OCI-LY3 (cell line): Measurements from ENCODE around the gene LIPE.

ENCODE experiments used
- H2AFZ ChIP-seq: fragments of 200-600, 300-600 bp; shearing (Covaris generic); 2 replicates; pipeline ENCODE4 v1.6.0; 2014; ENCODE audit warnings: antibody characterized with exemption, low read depth, low read length
- H3K27ac ChIP-seq: fragments of 200-600, 300-600 bp; sonication (generic); 2 replicates; pipeline ENCODE4 v1.5.1; 2014; ENCODE audit warnings: mild to moderate bottlenecking, low read length, moderate library complexity, mixed read lengths
- H3K27me3 ChIP-seq: fragments of 200-600, 300-600 bp; sonication (generic); 2 replicates; pipeline ENCODE4 v1.6.1; 2014; ENCODE audit warnings: low read depth, low read length, mixed read lengths
- H3K36me3 ChIP-seq: fragments of 200-600, 300-600 bp; sonication (generic); replicated peaks from 2 replicates; pipeline ENCODE3; 2014; ENCODE audit warnings: low read depth, low read length, mixed read lengths
- H3K4me1 ChIP-seq: fragments of 300-600, 200-600 bp; sonication (generic); 2 replicates; pipeline ENCODE4 v1.6.1; 2014; ENCODE audit warnings: low read length, mixed read lengths
- H3K4me2 ChIP-seq: fragments of 200-600, 300-600 bp; sonication (generic); 2 replicates; pipeline ENCODE4 v1.6.1; 2014; ENCODE audit warnings: low read length, mixed read lengths
- H3K4me3 ChIP-seq: fragments of 300-600, 200-600 bp; sonication (generic); 2 replicates; pipeline ENCODE4 v1.5.1; 2014; ENCODE audit warnings: antibody characterized with exemption, mild to moderate bottlenecking, low read length, moderate library complexity
- H3K79me2 ChIP-seq: fragments of 300-600, 200-600 bp; shearing (Covaris generic); 2 replicates; pipeline ENCODE4 v1.6.1; 2014; ENCODE audit warnings: mild to moderate bottlenecking, low read length, mixed read lengths
- H3K9ac ChIP-seq: fragments of 300-600, 200-600 bp; shearing (Covaris generic); 2 replicates; pipeline ENCODE4 v1.6.0; 2014; ENCODE audit warnings: mild to moderate bottlenecking, low read length, moderate library complexity
- H3K9me3 ChIP-seq: fragments of 200-600, 300-600 bp; shearing (Covaris generic); 2 replicates; pipeline ENCODE4 v1.6.1; 2014; ENCODE audit warnings: low read length, mixed read lengths; ENCODE audit not compliant: insufficient read depth
- H4K20me1 ChIP-seq: fragments of 200-600, 300-600 bp; sonication (generic); 2 replicates; pipeline ENCODE4 v1.6.1; 2016; ENCODE audit warnings: low read length, mixed read lengths; ENCODE audit not compliant: insufficient read depth
- EZH2phosphoT487 ChIP-seq: fragments of 200-600 bp; shearing (Covaris generic); IDR thresholded peaks from 2 replicates; pipeline ENCODE4 v1.6.1; 2018; ENCODE audit warnings: antibody characterized with exemption, mixed run types, low read depth
- TF ChIP-seq, protein P1 (sequence below): fragments of 200-600, 300-600 bp; sonication (generic); IDR thresholded peaks from 2 replicates; pipeline ENCODE4 v1.5.1; 2014; ENCODE audit warnings: antibody characterized with exemption, low read length, low read depth

LIPE gene

DNA sequence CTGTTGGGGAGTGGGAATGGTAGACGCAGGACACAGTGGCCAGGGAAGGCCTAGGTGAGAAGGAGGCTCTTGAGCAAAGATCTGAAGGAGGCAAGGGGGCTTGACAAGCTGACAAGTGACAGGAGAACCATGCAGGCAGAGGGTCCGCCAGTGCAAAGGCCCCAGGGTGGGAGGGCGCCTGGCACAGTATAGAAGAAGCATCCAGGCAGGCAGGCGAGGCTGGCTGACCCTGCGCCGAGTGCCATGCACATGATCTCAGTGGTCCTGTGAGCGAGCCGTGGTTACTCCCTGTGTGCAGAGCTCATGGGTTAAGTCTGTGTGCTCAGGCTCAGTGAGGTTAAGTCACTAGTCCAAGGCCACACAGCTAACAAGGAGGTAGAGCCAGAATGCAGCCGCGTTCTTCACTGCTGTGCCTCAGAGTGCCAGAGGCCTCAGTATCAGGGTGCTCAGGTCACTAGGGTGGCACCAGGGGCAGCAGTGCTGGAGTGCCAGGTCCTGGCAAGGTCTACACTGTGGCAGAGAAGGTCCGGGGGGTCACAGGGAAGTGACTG, 52.3 kb downstream of the LIPE start:
- no peaks in the 10 kb centered on the region for H4K20me1 ChIP-seq
- no peaks in the 10 kb centered on the region for H3K9me3 ChIP-seq
- no peak overlapping the region for H2AFZ ChIP-seq
- H3K9ac ChIP-seq: no peak overlapping the region
- peaks cover 6% of the 10 kb centered on the region for H3K36me3 ChIP-seq
- H3K4me1 ChIP-seq: peaks cover 14% of the 10 kb centered on the region; the same call in 1 of the 2 replicates
- no peaks in the 10 kb centered on the region for H3K79me2 ChIP-seq
- no peak overlapping the region for H3K4me3 ChIP-seq
- TF ChIP-seq, protein P1, sequence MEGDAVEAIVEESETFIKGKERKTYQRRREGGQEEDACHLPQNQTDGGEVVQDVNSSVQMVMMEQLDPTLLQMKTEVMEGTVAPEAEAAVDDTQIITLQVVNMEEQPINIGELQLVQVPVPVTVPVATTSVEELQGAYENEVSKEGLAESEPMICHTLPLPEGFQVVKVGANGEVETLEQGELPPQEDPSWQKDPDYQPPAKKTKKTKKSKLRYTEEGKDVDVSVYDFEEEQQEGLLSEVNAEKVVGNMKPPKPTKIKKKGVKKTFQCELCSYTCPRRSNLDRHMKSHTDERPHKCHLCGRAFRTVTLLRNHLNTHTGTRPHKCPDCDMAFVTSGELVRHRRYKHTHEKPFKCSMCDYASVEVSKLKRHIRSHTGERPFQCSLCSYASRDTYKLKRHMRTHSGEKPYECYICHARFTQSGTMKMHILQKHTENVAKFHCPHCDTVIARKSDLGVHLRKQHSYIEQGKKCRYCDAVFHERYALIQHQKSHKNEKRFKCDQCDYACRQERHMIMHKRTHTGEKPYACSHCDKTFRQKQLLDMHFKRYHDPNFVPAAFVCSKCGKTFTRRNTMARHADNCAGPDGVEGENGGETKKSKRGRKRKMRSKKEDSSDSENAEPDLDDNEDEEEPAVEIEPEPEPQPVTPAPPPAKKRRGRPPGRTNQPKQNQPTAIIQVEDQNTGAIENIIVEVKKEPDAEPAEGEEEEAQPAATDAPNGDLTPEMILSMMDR: no peak
- no peak for TF ChIP-seq EZH2phosphoT487
- H3K27ac ChIP-seq: no peak overlapping the region
- peaks cover 5% of the 10 kb centered on the region; the same call in 1 of the 2 replicates for H3K27me3 ChIP-seq
- no peak overlapping the region for H3K4me2 ChIP-seq

DNA sequence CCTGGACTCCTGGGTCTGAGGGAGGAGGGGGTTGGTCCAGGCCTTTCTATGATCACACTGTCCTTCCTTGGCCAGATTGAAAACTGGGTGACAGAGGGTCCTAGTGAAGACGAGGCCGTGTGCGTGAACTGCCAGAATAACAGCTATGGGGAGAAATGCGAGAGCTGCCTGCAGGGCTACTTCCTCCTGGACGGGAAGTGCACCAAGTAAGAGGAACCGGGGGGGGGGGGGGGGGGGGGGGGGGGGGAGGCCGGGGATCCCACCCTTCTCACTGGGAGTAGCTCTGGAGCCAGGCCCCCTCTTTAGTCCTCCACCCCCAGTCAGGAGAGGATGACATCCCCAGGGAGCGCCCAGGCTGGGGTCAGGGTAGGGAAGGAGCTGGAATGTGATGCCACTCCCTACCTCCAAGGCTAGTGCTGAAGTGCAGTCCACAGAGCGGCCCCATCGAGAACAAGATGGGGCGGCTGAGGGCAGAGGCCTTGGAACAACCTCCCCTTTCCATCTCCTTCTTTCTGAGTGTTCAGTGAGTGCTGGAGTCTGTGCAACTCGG, 56.5 kb downstream of the LIPE start:
- Histone ChIP-seq H3K79me2 (no peaks in the 10 kb centered on the region), H3K27ac (no peak overlapping the region), H2AFZ (no peak overlapping the region), H3K27me3 (no peaks in the 10 kb centered on the region), H3K4me2 (no peak overlapping the region), H4K20me1 (no peaks in the 10 kb centered on the region), H3K9me3 (no peaks in the 10 kb centered on the region), H3K9ac (no peak overlapping the region), H3K4me3 (no peak overlapping the region), H3K36me3 (peaks cover 6% of the 10 kb centered on the region), H3K4me1 (peaks cover 14% of the 10 kb centered on the region; the same call in 1 of the 2 replicates)
- TF ChIP-seq EZH2phosphoT487: no peak
- TF ChIP-seq, protein P1: no peak

DNA sequence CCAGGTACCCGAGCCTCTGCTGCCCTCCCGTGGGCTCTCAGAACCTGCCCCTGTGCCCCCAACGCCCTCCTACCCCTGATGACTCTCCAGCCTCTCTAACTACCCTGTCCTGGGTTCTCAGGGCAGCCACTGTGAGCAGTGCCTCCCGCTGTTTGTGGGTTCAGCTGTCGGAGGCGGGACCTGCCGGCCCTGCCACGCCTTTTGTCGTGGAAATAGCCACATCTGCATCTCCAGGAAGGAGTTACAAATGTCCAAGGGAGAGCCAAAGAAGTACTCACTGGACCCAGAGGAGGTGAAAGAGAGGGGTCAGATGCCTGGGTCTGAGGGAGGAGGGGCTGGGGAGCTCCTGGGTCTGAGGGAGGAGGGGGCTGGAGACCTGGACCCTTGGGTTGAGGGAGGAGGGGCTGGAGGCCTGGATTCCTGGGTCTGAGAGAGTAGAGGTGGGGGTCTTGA, 57.1 kb downstream of the LIPE start:
- no peaks in the 10 kb centered on the region for H3K27me3 ChIP-seq
- H3K9me3 ChIP-seq: no peaks in the 10 kb centered on the region
- H3K27ac ChIP-seq: no peak overlapping the region
- H3K79me2 ChIP-seq: no peaks in the 10 kb centered on the region
- H2AFZ ChIP-seq: no peak overlapping the region
- no peak overlapping the region for H3K4me2 ChIP-seq
- H4K20me1 ChIP-seq: no peaks in the 10 kb centered on the region
- peaks cover 6% of the 10 kb centered on the region for H3K36me3 ChIP-seq
- TF ChIP-seq, protein P1: no peak
- no peak for TF ChIP-seq EZH2phosphoT487
- peaks cover 15% of the 10 kb centered on the region; the same call in 1 of the 2 replicates for H3K4me1 ChIP-seq
- no peak overlapping the region for H3K4me3 ChIP-seq
- no peak overlapping the region for H3K9ac ChIP-seq

DNA sequence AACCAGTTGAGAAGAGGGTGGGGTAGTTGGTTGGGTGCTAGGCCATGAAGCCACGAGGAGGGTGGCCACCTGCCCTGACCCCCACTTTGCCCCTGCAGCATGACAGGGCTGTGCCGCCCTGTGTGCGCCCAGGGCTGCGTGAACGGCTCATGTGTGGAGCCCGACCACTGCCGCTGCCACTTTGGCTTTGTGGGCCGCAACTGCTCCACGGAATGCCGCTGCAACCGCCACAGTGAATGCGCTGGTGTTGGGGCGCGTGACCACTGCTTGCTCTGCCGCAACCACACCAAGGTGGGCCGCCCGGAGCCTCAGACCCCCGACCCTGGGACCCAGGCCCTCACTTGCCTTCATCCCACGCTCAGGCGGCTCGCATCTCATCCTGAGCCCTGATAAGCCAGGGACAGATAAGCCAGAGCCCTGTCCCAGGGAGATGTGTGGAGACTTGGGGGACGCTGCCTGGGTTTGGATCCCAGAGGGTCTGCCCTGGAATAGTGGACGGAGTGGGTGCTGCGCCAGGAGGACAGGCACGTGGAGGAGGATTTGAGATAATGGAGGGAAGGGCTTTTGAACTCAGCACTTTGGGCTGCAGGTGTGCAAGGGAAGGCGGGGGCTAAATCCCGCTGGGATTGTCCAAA, 57.6 kb downstream of the LIPE start:
- Histone ChIP-seq H3K4me2 (no peak overlapping the region), H3K4me3 (no peak overlapping the region)
- no peak for TF ChIP-seq EZH2phosphoT487
- TF ChIP-seq, protein P1: no peak

More for the DNA sequence above, 57.6 kb downstream of the LIPE start:
- H3K27me3 ChIP-seq: no peaks in the 10 kb centered on the region
- H3K79me2 ChIP-seq: no peaks in the 10 kb centered on the region
- peaks cover 18% of the 10 kb centered on the region; the same call in 1 of the 2 replicates for H3K4me1 ChIP-seq
- no peaks in the 10 kb centered on the region for H3K9me3 ChIP-seq
- H2AFZ ChIP-seq: no peak overlapping the region
- no peaks in the 10 kb centered on the region for H4K20me1 ChIP-seq
- peaks cover 11% of the 10 kb centered on the region for H3K36me3 ChIP-seq
- H3K9ac ChIP-seq: no peak overlapping the region
- H3K27ac ChIP-seq: no peak overlapping the region
